Prostate gland (tissue), 2 donors: ENCODE results near the gene MYO5B. TPM values are rescaled to one million over a fixed set of nuclear protein-coding genes. Genes with fewer than 3 reads are reported as not detected.
"Not testable (repeated sequence)": the region's sequence is repeated elsewhere in the genome, so short reads cannot be mapped to it uniquely, and the experiment has no call there.

ENCODE experiments used
- DNase-seq: peaks from one replicate; pipeline ENCODE4 v3.0.0-alpha.2; 2019; ENCODE audit warnings: low spot score
- H3K27ac ChIP-seq, 2 donors: fragments of 200-600 bp; sonication (generic); 2 replicates each; pipeline ENCODE4 v1.5.1; 2017 to 2019
- H3K27me3 ChIP-seq: fragments of 200-600 bp; sonication (generic); replicated peaks from 2 replicates; pipeline ENCODE4 v1.5.1; 2019; ENCODE audit not compliant: insufficient read depth
- H3K36me3 ChIP-seq, 2 donors: fragments of 200-600 bp; sonication (generic); 1 replicate in 1 of 2; 2 replicates in 1 of 2; pipeline versions ENCODE4 v1.5.1 to v1.8.1; 2017 to 2019
- H3K4me1 ChIP-seq: fragments of 200-600 bp; sonication (generic); replicated peaks from 2 replicates; pipeline ENCODE4 v1.5.1; 2019
- H3K4me3 ChIP-seq, 2 donors: fragments of 200-600 bp; sonication (generic); 2 replicates each; pipeline ENCODE4 v1.5.1; 2017 to 2019
- H3K9me3 ChIP-seq: fragments of 200-600 bp; sonication (generic); 2 replicates; pipeline ENCODE4 v1.5.1; 2017
- CTCF ChIP-seq, 4 experiments: fragments of 200-600 bp in 2 of 4; fragments of 450-650 bp in 2 of 4; sonication (generic) in 2 of 4; IDR thresholded peaks; 1 replicate in 3 of 4; 2 replicates in 1 of 4; pipeline ENCODE4 v1.5.1; 2016 to 2019; ENCODE audit warnings: antibody characterized with exemption in 4 of 4, mild to moderate bottlenecking in 2 of 4, moderate library complexity in 2 of 4
- POLR2A ChIP-seq: fragments of 450-650 bp; IDR thresholded peaks from one replicate; pipeline ENCODE4 v1.6.1; 2016; ENCODE audit warnings: antibody characterized with exemption, mild to moderate bottlenecking
- POLR2AphosphoS5 ChIP-seq: sonication (generic); formaldehyde crosslinking; IDR thresholded peaks from one replicate; pipeline ENCODE4 v1.6.1; 2017; ENCODE audit warnings: antibody characterized with exemption
- WGBS: methylation state at CpG from one replicate; pipeline ENCODE4 v1.1.5; 2018; 5-methylcytosine and 5-hydroxymethylcytosine counted together
- intact Hi-C: fragments of 100-400 bp; cut with DNase I; formaldehyde crosslinking; loops from one replicate; pipeline ENCODE4 v1.14.2; 2022
- total RNA-seq, 2 donors: library from RNA; depleted of rRNA; stranded (reverse); fragments of >200 nt; gene quantifications; one replicate each; pipeline ENCODE4 v1.1.0, GENCODE V29; 2016

Gene MYO5B
- total RNA-seq, 2 donors from 2014 or later, result 28.5 to 31.1 TPM

GRCh38 chr18:49811151-49811938 is 383.6 kb downstream of the MYO5B start:
- WGBS, result 46% methylated on average over 7 of the region's 7 CpGs
- intact Hi-C loops, result loop anchor here (10.0 kb wide), 1 partner anchor 473 kb away; the partner anchor contains the start of genes CXXC1 and MBD1
- Histone ChIP-seq H3K36me3 (no peaks in the 10 kb centered on the region), H3K27me3 (no peaks in the 10 kb centered on the region), H3K9me3 (no peaks in the 10 kb centered on the region), H3K27ac (peak overlapping the region in 1 of 2 donors; percentile 13), H3K4me3 (no peak overlapping the region), H3K4me1 (peaks cover 2% of the 10 kb centered on the region)
- TF ChIP-seq POLR2AphosphoS5 (peak; percentile 38), CTCF (IDR thresholded peaks at IDR 0.05) (no peak)
- DNase-seq, result peak; percentile 38

GRCh38 chr18:49808553-49809191 is 386.3 kb downstream of the MYO5B start:
- H3K36me3 ChIP-seq, DNase-seq, H3K9me3 ChIP-seq, H3K27ac ChIP-seq, intact Hi-C loops, H3K27me3 ChIP-seq, H3K4me3 ChIP-seq, H3K4me1 ChIP-seq: not testable (repeated sequence)
- 99% methylated on average over 10 of the region's 10 CpGs for WGBS

GRCh38 chr18:49804096-49804495 is 390.9 kb downstream of the MYO5B start:
- no peak for DNase-seq
- H3K4me1 ChIP-seq, result no peaks in the 10 kb centered on the region
- H3K9me3 ChIP-seq, result no peaks in the 10 kb centered on the region
- intact Hi-C loops, result no loop called here
- no peak overlapping the region for H3K27ac ChIP-seq
- TF ChIP-seq CTCF (IDR thresholded peaks at IDR 0.05) (no peak), POLR2A (no peak), POLR2AphosphoS5 (no peak)
- 95% methylated on average over 5 of the region's 5 CpGs for WGBS
- no peaks in the 10 kb centered on the region for H3K36me3 ChIP-seq
- no peak overlapping the region for H3K4me3 ChIP-seq
- H3K27me3 ChIP-seq, result no peaks in the 10 kb centered on the region

GRCh38 chr18:49802623-49803022 is 392.3 kb downstream of the MYO5B start:
- WGBS, result 95% methylated on average over 4 of the region's 4 CpGs
- no peak for DNase-seq
- H3K36me3 ChIP-seq, result no peaks in the 10 kb centered on the region
- TF ChIP-seq POLR2AphosphoS5, result no peak
- TF ChIP-seq CTCF (IDR thresholded peaks at IDR 0.05), result no peak
- no peak for TF ChIP-seq POLR2A
- no peaks in the 10 kb centered on the region for H3K4me1 ChIP-seq
- no peak overlapping the region for H3K27ac ChIP-seq
- no peaks in the 10 kb centered on the region for H3K27me3 ChIP-seq
- intact Hi-C loops, result no loop called here
- no peaks in the 10 kb centered on the region for H3K9me3 ChIP-seq
- H3K4me3 ChIP-seq, result no peak overlapping the region

- intact Hi-C loops, H3K27me3 ChIP-seq, H3K27ac ChIP-seq, H3K4me3 ChIP-seq, H3K4me1 ChIP-seq, DNase-seq, H3K36me3 ChIP-seq, H3K9me3 ChIP-seq: not testable (repeated sequence)
- 99% methylated on average over 5 of the region's 5 CpGs for WGBS
Observed at GRCh38 chr18:49800491-49800890, 394.5 kb downstream of the MYO5B start.

- intact Hi-C loops, result not testable (repeated sequence)
Observed at GRCh38 chr18:49799806-49800205, 395.1 kb downstream of the MYO5B start.

More at GRCh38 chr18:49799806-49800205, 395.1 kb downstream of the MYO5B start:
- no CpG with 5 or more reads among the region's 29 CpGs for WGBS
- H3K36me3 ChIP-seq, H3K4me1 ChIP-seq, H3K27ac ChIP-seq, H3K27me3 ChIP-seq, H3K9me3 ChIP-seq, DNase-seq, H3K4me3 ChIP-seq: not testable (repeated sequence)
